Stimulated activated naive B cell treated with anti-CD40 and anti-IgM and Interleukin-4, amounts not matched to agents 10 μg/mL and 1 μg/mL and 100 μg/mL, for 72 hours (primary cell): ENCODE results near the gene EEFSEC.

Source experiments
- ATAC-seq, 2 donors: fragments of 150-1000 bp; cut with Tn5 transposase; replicated peaks; 2 replicates each; pipeline ENCODE4 v1.10.0; 2021; ENCODE audit warnings: moderate library complexity in 1 of 2
- DNase-seq: peaks from one replicate; pipeline ENCODE4 v3.0.0; 2021
- H3K27ac Mint-ChIP-seq: one replicate; pipeline ENCODE4 v1.8.0; 2022; ENCODE audit warnings: mild to moderate bottlenecking, mixed read lengths
- H3K27me3 Mint-ChIP-seq, 2 donors: one replicate each; pipeline ENCODE4 v1.8.0; 2022; ENCODE audit warnings: mixed read lengths in 2 of 2
- H3K36me3 Mint-ChIP-seq, 2 donors: one replicate each; pipeline ENCODE4 v1.8.0; 2022; ENCODE audit warnings: mixed read lengths in 2 of 2, mild to moderate bottlenecking in 1 of 2
- H3K4me1 Mint-ChIP-seq, 2 donors: one replicate each; pipeline ENCODE4 v1.8.0; 2022; ENCODE audit warnings: mixed read lengths in 2 of 2, mild to moderate bottlenecking in 1 of 2
- H3K4me3 Mint-ChIP-seq, 2 donors: one replicate each; pipeline ENCODE4 v1.8.0; 2022; ENCODE audit warnings: mild to moderate bottlenecking in 2 of 2, mixed read lengths in 2 of 2, moderate library complexity in 1 of 2
- H3K9me3 Mint-ChIP-seq, 2 donors: one replicate each; pipeline ENCODE4 v1.8.0; 2022; ENCODE audit warnings: mixed read lengths in 2 of 2, mild to moderate bottlenecking in 1 of 2

Gene EEFSEC

GRCh38 chr3:128433837-128434165 lies 280.5 kb downstream of the EEFSEC start:
- peaks cover 7 to 9% of the 10 kb centered on the region in 2 donors for H3K4me1 Mint-ChIP-seq
- ATAC-seq (no peak), DNase-seq (no peak)
- H3K36me3 Mint-ChIP-seq: peaks cover 0 to 3% of the 10 kb centered on the region in 2 donors
- H3K4me3 Mint-ChIP-seq: no peak overlapping the region
- no peak overlapping the region for H3K27ac Mint-ChIP-seq
- H3K27me3 Mint-ChIP-seq: peaks cover 52 to 68% of the 10 kb centered on the region in 2 donors
- no peaks in the 10 kb centered on the region for H3K9me3 Mint-ChIP-seq

GRCh38 chr3:128434524-128434923 lies 281.2 kb downstream of the EEFSEC start:
- no peak for ATAC-seq
- H3K9me3 Mint-ChIP-seq: no peaks in the 10 kb centered on the region
- H3K4me1 Mint-ChIP-seq: peaks cover 7 to 9% of the 10 kb centered on the region in 2 donors
- H3K4me3 Mint-ChIP-seq: no peak overlapping the region
- peaks cover 0 to 3% of the 10 kb centered on the region in 2 donors for H3K36me3 Mint-ChIP-seq
- DNase-seq: no peak
- no peak overlapping the region for H3K27ac Mint-ChIP-seq
- peaks cover 55 to 68% of the 10 kb centered on the region in 2 donors for H3K27me3 Mint-ChIP-seq

- DNase-seq (no peak), ATAC-seq (no peak)
- Mint-ChIP-seq H3K4me1 (peaks cover 7 to 9% of the 10 kb centered on the region in 2 donors), H3K27me3 (peaks cover 55 to 68% of the 10 kb centered on the region in 2 donors), H3K9me3 (no peaks in the 10 kb centered on the region), H3K36me3 (peaks cover 0 to 3% of the 10 kb centered on the region in 2 donors), H3K27ac (no peak overlapping the region), H3K4me3 (no peak overlapping the region)
Observed at GRCh38 chr3:128435058-128435457, 281.8 kb downstream of the EEFSEC start.

GRCh38 chr3:128435561-128435960 lies 282.3 kb downstream of the EEFSEC start:
- Mint-ChIP-seq H3K9me3 (no peaks in the 10 kb centered on the region), H3K27ac (no peak overlapping the region), H3K4me1 (peaks cover 7 to 9% of the 10 kb centered on the region in 2 donors), H3K4me3 (no peak overlapping the region), H3K36me3 (peaks cover 0 to 2% of the 10 kb centered on the region in 2 donors), H3K27me3 (peaks cover 55 to 68% of the 10 kb centered on the region in 2 donors)
- ATAC-seq (no peak), DNase-seq (no peak)

- no peak overlapping the region for H3K27ac Mint-ChIP-seq
- H3K9me3 Mint-ChIP-seq: no peaks in the 10 kb centered on the region
- H3K4me3 Mint-ChIP-seq: no peak overlapping the region
- H3K4me1 Mint-ChIP-seq: peaks cover 7 to 9% of the 10 kb centered on the region in 2 donors
- H3K36me3 Mint-ChIP-seq: no peaks in the 10 kb centered on the region
- no peak for ATAC-seq
- H3K27me3 Mint-ChIP-seq: peaks cover 50 to 63% of the 10 kb centered on the region in 2 donors
- no peak for DNase-seq
Observed at GRCh38 chr3:128436214-128436613, 282.9 kb downstream of the EEFSEC start.

GRCh38 chr3:128438488-128439072 lies 285.3 kb downstream of the EEFSEC start:
- Mint-ChIP-seq H3K36me3 (no peaks in the 10 kb centered on the region), H3K4me3 (no peak overlapping the region), H3K9me3 (no peaks in the 10 kb centered on the region), H3K27me3 (peaks cover 38 to 55% of the 10 kb centered on the region in 2 donors), H3K27ac (no peak overlapping the region), H3K4me1 (no peaks in the 10 kb centered on the region)
- DNase-seq: no peak
- ATAC-seq: no peak

GRCh38 chr3:128439226-128439625 lies 285.9 kb downstream of the EEFSEC start:
- no peak overlapping the region for H3K27ac Mint-ChIP-seq
- H3K27me3 Mint-ChIP-seq: peaks cover 36 to 55% of the 10 kb centered on the region in 2 donors
- no peak overlapping the region for H3K4me3 Mint-ChIP-seq
- no peaks in the 10 kb centered on the region for H3K9me3 Mint-ChIP-seq
- H3K4me1 Mint-ChIP-seq: no peaks in the 10 kb centered on the region
- no peaks in the 10 kb centered on the region for H3K36me3 Mint-ChIP-seq
- DNase-seq: no peak
- ATAC-seq: no peak

GRCh38 chr3:128442070-128442469 lies 288.8 kb downstream of the EEFSEC start:
- no peak overlapping the region for H3K4me3 Mint-ChIP-seq
- DNase-seq (no peak), ATAC-seq (no peak)
- peaks cover 35 to 48% of the 10 kb centered on the region in 2 donors for H3K27me3 Mint-ChIP-seq
- H3K36me3 Mint-ChIP-seq: peaks cover 3% of the 10 kb centered on the region in 2 donors
- H3K27ac Mint-ChIP-seq: no peak overlapping the region
- H3K9me3 Mint-ChIP-seq: peaks cover 14 to 16% of the 10 kb centered on the region in 2 donors
- peaks cover 2 to 3% of the 10 kb centered on the region in 2 donors for H3K4me1 Mint-ChIP-seq

- H3K36me3 Mint-ChIP-seq: peaks cover 6 to 7% of the 10 kb centered on the region in 2 donors
Observed at GRCh38 chr3:128442949-128443348, 289.7 kb downstream of the EEFSEC start.

GRCh38 chr3:128443771-128444170 lies 290.5 kb downstream of the EEFSEC start:
- peaks cover 8 to 12% of the 10 kb centered on the region in 2 donors for H3K36me3 Mint-ChIP-seq
- ATAC-seq (no peak), DNase-seq (no peak)
- peaks cover 39 to 47% of the 10 kb centered on the region in 2 donors for H3K27me3 Mint-ChIP-seq
- peaks cover 21 to 24% of the 10 kb centered on the region in 2 donors for H3K9me3 Mint-ChIP-seq
- H3K4me1 Mint-ChIP-seq: peaks cover 13 to 14% of the 10 kb centered on the region in 2 donors
- no peak overlapping the region for H3K27ac Mint-ChIP-seq
- no peak overlapping the region for H3K4me3 Mint-ChIP-seq

More at GRCh38 chr3:128442949-128443348, 289.7 kb downstream of the EEFSEC start:
- Mint-ChIP-seq H3K9me3 (peaks cover 17 to 19% of the 10 kb centered on the region in 2 donors), H3K27ac (no peak overlapping the region), H3K27me3 (peaks cover 35 to 48% of the 10 kb centered on the region in 2 donors), H3K4me3 (no peak overlapping the region), H3K4me1 (peaks cover 8% of the 10 kb centered on the region in 2 donors)
- DNase-seq (no peak), ATAC-seq (no peak)

- ATAC-seq (no peak), DNase-seq (no peak)
- Mint-ChIP-seq H3K27ac (no peak overlapping the region), H3K9me3 (peaks cover 22 to 26% of the 10 kb centered on the region in 2 donors), H3K36me3 (peaks cover 8 to 13% of the 10 kb centered on the region in 2 donors), H3K27me3 (peaks cover 34 to 41% of the 10 kb centered on the region in 2 donors), H3K4me1 (peaks cover 15 to 16% of the 10 kb centered on the region in 2 donors), H3K4me3 (no peak overlapping the region)
Observed at GRCh38 chr3:128445357-128445756, 292.1 kb downstream of the EEFSEC start.

GRCh38 chr3:128446821-128447220 lies 293.5 kb downstream of the EEFSEC start:
- Mint-ChIP-seq H3K9me3 (peaks cover 22 to 26% of the 10 kb centered on the region in 2 donors), H3K4me3 (no peak overlapping the region), H3K27me3 (peaks cover 44 to 50% of the 10 kb centered on the region in 2 donors), H3K36me3 (peaks cover 8 to 13% of the 10 kb centered on the region in 2 donors), H3K4me1 (peaks cover 15 to 16% of the 10 kb centered on the region in 2 donors), H3K27ac (no peak overlapping the region)
- DNase-seq (no peak), ATAC-seq (no peak)

GRCh38 chr3:128447561-128448013 lies 294.3 kb downstream of the EEFSEC start:
- peak overlapping the region; percentile 72 for H3K27ac Mint-ChIP-seq

GRCh38 chr3:128448491-128448890 lies 295.2 kb downstream of the EEFSEC start:
- Mint-ChIP-seq H3K36me3 (peaks cover 8 to 13% of the 10 kb centered on the region in 2 donors), H3K9me3 (peaks cover 22 to 26% of the 10 kb centered on the region in 2 donors), H3K27me3 (peaks cover 45 to 46% of the 10 kb centered on the region in 2 donors), H3K4me1 (peaks cover 15 to 16% of the 10 kb centered on the region in 2 donors), H3K4me3 (no peak overlapping the region), H3K27ac (peak overlapping the region; percentile 22)
- DNase-seq: no peak
- ATAC-seq: no peak

More at GRCh38 chr3:128447561-128448013, 294.3 kb downstream of the EEFSEC start:
- Mint-ChIP-seq H3K36me3 (peaks cover 8 to 13% of the 10 kb centered on the region in 2 donors), H3K4me3 (peak overlapping the region in 1 of 2 donors; percentile 3), H3K27me3 (peaks cover 49 to 55% of the 10 kb centered on the region in 2 donors), H3K9me3 (peaks cover 22 to 26% of the 10 kb centered on the region in 2 donors), H3K4me1 (peaks cover 15 to 16% of the 10 kb centered on the region in 2 donors)
- DNase-seq: peak; percentile 63
- ATAC-seq: peak; percentile 88 to 95

- H3K4me3 Mint-ChIP-seq: no peak overlapping the region
- no peak for ATAC-seq
- peaks cover 15 to 16% of the 10 kb centered on the region in 2 donors for H3K4me1 Mint-ChIP-seq
- DNase-seq: no peak
- peaks cover 8 to 13% of the 10 kb centered on the region in 2 donors for H3K36me3 Mint-ChIP-seq
- H3K27ac Mint-ChIP-seq: no peak overlapping the region
- peaks cover 46% of the 10 kb centered on the region in 2 donors for H3K27me3 Mint-ChIP-seq
- peaks cover 22 to 26% of the 10 kb centered on the region in 2 donors for H3K9me3 Mint-ChIP-seq
Observed at GRCh38 chr3:128449111-128449638, 295.9 kb downstream of the EEFSEC start.
